HG02973 (cell line): ENCODE results near the gene PARVB.

ENCODE experiments used
- ATAC-seq: cut with Tn5 transposase; IDR thresholded peaks from one replicate; pipeline ENCODE4 v1.9.1; 2021; ENCODE audit warnings: moderate library complexity; ENCODE audit not compliant: unreplicated experiment

Gene PARVB

DNA sequence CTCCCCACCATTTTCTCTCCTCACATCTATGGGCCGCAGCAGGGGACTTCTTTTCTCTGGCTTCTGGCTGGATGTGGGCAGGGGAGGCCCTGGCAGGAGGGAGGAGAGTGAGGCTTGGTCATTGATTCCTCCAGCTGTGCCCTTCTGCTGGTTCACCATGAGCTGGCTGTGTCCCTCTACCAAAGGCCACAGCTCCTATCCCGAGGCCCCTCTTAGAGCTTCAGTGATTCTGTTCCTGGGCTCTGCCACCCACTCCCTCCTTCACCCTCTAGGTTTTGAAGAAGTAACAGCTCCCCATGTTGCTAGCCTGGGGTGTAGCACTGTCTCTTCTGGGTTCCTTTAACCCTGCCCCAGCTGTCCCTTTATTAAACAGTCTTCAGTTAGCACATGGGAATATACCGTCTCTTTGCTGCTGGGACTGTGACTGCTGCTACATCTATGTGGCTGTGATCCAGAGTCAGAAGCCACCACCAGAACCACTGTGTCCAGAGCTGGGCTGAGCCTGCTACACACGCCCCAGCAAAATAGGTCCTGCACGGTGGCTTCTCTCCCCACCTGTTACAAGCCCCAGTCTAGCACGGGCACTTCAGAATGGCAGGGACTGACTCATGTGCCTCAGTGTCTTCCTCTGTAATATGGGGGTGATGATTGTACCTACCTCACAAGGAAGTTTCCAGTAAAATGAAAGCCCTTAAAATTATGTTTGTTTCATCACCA, 156.0 kb downstream of the PARVB start:
- ATAC-seq: no peak

DNA sequence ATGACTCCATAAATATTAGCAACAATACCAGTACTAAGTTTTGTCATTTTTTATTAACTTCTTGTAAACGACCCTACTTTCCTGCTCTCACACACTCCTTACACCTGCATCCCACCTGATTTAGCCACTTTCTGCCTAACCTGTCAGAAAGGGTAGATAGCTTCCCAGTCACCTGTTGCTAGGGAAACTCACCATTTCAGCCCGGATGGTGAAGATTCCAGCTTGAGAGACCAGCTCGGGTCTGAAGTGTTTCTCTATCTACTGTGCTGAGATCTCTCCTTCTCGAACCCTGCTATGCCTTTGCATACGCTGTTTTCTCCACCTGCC, 156.6 kb downstream of the PARVB start, which contains the start of gene PARVG:
Gene PARVG (plus strand): TSS at position 220 of the 327 bp plus-strand sequence. CDS start 2,405 bp downstream, outside the sequence.
- ATAC-seq: peak; percentile 62

DNA sequence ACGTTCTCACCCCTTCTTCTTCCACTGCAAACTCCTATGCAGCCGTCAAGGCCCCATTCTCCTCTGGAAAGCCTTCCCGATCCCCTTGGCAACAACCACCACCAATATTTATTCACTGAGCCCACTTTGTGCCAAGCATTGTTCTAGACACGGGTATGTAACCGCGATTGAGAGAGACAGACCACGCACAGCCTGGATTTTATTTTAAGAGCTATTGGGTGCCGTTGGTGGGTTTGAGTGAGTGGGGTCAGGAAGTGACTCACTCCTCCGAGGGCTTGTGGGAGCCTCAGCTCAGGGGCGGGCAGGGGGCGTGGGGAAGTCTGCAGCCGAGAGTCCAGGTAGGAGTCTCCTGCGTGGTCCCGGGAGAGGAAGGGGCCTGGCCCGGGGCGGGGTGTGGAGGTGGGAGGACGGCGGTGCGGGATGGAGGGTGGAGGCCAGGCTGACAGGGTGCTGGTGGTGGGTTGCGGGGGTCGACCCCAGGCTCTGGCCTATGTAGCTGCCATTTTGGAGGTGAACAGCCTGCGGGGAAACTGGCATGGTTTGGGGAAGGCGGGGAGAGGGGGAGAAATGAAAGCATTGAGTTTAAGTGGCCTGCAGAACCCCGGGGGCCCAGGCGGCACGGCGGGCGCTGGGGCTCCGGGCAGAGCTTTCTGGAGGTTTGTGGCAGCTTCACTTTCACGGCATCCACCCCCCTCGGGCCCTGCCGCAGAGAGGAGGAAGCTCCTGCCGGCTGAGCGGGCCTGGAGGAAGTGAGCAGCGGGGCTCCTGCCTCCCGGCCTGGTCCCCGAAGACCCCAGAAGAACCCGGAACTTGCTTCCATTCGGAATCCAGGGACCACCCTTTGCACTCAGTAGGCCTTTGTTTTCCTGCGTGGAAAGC, 157.2 kb downstream of the PARVB start:
- ATAC-seq: no peak

DNA sequence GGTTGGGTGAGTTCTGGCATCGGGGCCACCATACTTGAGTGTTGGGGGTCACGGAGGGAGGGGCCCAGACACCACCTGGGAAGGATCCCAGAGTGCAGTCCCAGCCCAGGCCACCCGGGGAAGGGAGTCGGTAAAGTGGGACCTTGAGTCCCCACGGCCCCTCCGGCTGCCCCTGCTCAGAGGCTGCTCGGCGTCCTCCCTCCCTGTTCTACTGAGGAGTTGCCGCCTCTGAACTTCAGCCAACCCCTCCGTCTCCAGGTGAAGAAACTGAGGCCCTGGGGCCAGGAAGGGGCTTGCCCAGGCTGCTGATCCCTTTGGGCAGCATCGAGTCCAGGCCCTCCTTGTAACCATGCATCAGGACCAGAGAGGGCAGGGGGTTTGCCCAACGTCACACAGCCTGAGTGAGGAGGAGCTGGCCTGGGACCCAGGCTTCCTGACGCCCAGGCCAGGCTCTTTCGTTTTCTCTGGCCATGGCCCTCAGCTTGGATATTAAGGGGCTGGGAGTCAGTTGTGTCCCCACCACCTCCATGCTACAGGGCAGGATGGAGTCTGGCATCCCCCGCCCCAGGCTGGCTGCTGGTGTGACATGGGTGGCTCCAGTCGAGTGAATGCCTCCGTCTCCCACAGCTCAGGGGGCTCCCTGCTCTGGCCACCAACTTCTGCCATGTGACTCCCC, 157.9 kb downstream of the PARVB start:
- ATAC-seq: no peak

DNA sequence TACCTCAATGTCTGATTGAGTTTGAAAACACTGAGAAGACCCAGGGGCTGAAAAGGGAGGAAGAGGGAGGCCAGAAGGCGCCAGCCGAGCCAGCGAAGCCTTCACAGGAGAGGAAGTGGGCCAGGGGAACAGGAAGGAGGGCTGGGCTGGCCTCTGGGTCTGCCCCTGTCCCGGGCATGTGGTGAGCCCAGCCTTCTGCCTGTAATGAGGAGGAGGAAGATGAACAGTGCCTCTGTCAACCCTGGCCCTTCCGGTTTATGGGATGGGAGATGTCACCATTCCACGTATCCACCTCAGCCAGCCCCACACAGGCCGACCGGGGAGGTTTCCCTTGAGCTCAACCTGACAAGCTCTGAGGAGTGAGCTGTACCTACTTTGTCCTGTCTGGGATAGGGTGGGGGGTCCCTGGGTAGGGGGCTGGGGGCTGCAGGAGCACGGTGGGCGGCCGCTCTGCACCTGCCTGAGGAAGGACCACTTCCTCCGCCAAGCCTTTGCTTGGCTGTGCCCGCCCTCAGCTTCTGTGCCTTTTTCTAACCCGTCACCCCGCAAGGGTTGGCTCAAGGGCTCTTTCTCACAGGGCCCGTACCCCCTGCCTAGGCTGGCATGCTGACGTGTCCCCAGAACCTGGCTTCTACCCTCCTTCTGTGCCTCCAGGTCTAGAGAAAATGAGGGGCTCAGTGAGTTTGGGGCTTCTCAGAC, 158.6 kb downstream of the PARVB start:
- ATAC-seq: no peak

DNA sequence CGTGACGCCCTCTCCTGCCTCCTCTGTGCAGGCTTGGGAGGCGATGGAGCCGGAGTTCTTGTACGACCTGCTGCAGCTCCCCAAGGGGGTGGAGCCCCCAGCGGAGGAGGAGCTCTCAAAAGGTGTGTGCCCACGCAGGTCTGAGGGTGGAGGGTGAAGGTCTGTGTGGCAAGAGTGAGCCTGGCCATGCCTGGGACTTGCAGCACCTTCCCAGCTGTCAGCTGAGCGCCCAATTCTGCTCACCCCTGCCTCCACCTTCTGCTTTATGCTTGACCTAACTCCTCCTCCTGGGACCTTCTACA, 159.1 kb downstream of the PARVB start:
- ATAC-seq: no peak

DNA sequence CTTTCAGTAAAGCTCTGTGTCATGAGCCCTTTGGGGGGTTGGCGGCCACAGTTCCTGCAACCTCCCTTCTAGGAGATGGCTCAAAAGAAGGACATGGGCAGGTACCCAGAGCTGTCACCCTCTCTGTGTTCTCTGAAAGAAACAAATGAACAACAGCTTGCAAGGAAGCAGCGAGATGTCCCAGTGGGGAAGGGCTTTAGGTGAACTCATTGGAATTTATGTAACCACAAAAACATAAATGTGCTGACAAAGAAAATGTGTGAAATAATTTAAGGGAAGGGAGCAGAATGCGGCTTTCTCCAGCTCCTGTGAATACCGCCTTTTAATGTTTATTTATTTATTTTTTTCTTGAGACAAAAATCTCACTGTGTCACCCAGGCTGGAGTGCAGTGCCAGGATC, 159.9 kb downstream of the PARVB start:
- ATAC-seq: no peak

DNA sequence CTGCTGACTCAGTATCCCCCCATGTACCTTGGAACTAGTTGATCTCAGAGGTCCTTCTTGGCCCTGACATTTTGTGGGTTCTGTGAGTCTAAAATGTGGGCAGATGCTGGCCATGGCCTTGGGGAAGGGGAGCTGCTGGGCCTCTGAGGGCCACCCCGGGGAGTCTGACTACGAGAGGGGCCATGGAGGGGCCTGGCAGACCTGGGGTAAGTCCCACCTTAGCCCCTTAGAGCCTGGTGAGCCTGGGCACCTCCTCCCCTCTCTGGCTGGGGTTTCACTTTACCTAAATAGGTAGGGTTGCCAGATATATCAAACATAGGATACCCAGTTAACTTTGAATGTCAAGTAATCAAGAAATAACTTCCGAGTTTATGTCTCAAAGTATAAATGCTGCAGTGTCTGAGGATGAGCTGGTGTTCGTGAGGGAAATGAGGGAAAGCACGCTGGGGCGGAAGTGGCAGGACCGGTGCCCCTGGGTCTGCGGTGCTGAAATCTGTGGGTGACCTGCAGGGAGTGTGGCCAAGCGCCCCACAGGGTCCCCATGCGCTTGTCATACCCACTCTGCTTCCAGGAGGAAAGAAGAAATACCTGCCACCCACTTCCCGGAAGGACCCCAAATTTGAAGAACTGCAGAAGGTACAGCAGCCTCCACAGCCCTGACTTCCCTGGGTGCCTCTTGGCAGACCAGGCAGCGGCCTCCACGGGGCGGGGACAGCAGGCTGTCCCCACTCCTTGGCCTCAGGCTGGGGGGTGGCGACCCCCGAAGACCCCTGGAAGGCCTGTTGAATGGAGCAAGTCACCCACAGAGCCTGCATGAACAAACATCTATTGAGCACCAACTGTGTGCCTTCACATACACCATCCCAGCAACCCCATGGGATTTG, 161.4 kb downstream of the PARVB start:
- no peak for ATAC-seq

DNA sequence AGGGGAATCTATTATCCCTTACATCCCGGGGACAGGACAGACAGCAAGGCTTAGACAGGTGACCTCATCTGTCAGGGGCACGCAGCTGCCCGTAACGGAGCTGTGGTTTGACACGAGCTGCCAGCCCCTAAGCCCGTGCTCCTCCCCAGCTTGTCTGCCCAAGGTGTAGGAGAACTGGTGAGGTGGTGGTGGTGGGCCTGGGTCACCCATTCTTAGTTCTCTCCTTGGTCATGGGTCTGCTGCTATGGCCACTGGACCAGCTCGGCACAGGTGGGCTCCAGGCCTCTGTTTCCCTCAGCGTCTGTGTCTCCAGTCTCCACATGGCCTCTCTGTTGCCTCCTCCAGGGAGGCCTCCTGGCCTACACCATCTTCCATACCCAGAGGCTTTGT, 162.0 kb downstream of the PARVB start:
- ATAC-seq: no peak

DNA sequence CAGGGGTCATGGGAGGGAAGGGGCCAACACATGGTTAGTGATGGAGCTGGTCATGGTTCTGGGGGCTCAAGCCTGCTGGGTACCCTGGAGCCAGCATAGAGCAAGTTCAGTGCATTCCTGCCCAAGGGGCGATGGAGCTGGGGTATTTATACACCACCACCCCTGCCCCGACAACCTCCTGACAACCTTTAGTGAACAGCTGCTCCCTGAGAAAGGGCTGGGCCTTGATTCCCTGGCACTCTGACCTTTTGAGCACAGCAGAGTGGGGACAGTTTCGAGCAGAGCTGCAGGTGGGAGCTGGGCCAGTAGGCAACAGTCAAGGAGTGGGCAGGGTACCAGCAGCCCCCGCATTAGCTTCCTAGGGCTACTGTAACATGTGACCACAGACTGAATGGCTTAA, 162.6 kb downstream of the PARVB start:
- no peak for ATAC-seq

DNA sequence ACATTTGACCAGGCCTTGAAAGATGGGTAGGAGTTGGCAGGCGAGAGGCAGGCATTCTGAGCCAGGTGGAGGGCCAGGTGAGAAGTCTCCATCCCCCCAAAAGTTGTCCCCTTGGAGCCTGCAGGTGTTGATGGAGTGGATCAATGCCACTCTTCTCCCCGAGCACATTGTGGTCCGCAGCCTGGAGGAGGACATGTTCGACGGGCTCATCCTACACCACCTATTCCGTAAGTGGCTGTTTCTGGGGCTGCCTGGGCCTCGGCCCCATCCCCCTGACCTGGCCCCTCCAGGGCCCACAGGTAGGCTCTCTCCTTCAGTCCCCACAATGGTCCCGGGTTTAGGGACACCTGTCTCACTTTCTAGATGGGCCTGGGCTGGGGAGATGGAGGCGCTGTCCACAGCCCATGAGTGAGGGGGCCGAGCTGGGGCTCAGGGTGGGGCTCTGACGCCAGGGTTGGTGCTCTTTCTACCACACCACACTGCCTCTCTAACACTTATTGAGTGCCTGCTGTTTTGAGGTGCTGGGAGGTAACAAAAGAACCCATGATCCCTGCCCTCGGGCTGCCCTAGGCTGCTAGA, 163.6 kb downstream of the PARVB start:
- ATAC-seq: no peak

DNA sequence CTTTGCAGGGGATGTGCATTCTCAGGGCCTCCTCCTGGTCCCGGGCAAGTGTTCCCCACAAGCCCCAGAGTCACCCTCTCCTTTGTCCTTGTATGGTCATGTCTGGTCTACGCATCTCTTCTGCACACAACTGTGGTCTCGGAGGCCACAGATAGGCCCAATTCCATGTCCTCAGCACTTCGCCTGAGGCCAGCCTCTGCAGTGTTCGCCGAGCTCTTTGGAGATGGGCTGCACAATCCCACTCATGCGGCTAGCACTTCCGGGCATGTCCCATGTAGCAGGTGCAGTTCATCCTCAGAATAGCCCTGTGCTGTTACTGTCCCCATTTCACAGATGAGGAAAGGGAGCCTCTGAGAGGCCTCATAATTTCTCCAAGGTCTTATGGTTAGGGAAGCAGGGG, 164.2 kb downstream of the PARVB start:
- ATAC-seq: no peak

DNA sequence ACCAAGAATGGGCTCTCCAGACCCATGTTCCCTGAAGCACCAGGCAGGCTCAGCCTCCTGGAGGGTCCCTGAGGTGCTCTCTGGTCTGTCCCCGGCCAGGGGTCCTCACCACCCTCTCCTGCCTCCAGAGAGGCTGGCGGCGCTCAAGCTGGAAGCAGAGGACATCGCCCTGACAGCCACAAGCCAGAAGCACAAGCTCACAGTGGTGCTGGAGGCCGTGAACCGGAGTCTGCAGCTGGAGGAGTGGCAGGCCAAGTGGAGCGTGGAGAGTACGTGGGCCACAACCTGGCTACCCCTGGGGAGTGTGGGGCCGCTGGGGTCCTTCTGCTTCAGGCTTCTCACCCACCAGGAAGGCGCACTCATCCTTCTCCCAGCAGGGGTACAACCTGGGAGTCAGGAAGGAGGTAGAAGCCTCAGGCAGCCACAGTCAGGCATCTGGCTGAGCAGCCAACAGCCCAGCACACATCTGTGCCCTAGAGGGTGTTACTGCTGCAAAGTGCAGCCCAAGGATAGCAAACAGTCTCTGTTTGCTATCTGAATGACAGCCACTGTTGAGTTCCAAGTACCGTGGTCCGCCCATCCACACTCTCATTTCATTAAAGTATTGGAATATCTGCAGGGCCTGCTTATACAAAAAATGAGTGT, 165.0 kb downstream of the PARVB start:
- ATAC-seq: no peak

DNA sequence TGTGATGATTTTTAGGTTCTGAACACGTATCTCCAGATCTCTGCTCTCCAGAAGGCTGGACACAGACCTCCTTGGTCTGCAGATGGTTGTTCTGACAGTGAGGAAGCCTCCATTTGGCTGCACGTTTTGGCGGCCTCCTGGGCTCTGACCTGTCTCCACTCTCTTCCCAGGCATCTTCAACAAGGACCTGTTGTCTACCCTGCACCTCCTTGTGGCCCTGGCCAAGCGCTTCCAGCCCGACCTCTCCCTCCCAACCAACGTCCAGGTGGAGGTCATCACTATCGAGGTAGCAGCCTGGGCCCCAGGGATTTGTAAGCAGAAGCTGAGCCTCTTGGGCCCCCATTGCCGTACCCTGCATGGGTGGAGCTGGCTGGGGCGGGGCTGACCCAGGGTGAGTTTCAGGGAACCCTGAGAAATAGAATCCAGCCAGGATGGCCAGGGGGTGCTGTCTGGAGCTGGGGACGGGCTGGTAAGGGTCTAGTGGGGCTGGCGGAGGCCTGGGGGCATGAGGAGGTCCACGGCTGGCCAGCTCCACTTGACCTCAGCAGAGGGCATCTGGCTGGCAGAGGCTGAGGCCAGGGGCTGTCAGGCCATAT, 166.4 kb downstream of the PARVB start:
- ATAC-seq: no peak

DNA sequence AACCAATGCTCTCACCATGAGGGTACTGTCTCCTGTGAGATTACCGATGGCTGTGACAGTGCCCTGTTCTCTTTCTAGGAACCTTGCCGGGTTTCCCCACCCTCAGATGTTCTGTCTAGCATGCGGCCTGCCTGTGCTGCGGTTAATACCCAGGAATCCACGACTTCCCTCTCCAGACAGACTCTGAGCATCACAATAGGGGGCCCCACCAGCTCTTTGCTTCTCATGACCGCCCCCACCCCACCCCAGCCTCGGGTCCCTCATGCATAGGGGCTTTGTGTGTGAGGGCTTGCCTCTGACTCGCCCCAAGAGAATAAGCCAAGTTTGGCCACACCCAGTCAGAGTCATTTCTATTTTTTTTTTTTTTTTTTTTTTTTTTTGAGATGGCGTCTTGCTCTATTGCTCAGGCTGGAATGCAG, 166.9 kb downstream of the PARVB start:
- no peak for ATAC-seq

DNA sequence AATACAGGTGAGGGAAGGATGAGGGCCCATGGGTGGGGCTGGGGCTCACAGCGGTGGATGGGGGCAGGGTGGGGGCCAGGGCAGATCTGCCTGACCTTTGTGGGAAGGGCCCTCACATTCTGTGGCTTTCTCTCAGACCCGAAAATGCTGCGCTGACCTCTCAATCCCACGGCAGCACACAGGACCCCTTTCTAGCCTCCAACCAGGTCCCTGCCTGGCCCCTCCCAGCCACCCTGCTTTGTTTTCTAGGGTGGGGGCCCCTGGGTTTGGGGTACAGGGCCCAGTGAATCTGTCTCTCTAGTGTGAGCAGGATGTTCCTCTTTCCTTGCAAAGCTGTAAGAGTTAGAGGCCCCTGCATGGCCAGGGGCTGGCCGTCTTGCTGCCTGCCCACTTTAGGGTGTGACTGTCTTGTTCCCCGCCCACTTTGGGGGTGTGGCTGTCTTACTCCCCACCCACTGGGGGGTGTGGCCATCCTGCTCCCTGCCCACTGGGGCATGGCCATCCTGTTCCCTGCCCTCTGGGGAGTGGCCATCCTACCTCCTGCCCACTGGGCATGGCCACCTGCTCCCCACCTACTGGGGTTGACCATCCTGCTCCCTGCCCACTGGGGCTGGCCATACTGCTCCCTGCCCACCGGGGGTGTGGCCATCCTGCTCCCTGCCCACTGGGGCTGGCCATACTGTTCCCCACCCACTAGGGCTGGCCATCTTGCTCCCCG, 168.2 kb downstream of the PARVB start:
- ATAC-seq: no peak

DNA sequence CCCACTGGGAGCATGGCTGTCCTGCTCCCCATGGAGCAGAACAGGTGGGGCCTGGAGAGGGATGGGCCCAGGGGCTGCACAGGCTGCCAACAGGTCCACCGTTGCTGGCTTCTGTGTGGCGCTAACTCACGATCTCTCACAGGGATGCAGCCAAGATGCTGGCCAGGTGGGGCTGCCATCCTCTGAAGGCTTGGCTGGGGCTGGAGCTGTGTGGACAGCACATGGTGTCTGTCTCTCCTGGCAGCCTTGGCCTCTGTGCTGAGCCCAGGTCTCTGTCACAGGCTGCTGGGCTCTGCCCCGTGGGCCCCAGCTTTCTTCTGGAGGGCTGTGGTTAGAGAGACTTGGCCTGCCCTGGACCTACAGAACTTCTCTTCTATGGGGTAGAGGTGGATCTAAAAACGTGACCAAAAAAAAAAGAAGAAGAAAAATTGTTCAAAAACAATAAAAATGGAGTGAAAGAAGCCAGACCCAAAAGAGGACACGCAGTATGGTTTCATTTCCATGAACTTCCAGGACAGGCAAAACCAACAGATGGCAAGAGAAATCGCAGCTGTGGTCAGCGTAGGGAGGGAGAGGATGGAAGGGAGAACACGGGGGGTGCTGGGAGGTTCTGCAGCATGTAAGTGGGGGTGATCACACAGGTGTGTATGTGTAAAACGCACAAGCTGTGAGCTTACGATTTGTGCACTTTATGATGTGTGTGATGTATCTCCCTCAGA, 168.9 kb downstream of the PARVB start:
- no peak for ATAC-seq

DNA sequence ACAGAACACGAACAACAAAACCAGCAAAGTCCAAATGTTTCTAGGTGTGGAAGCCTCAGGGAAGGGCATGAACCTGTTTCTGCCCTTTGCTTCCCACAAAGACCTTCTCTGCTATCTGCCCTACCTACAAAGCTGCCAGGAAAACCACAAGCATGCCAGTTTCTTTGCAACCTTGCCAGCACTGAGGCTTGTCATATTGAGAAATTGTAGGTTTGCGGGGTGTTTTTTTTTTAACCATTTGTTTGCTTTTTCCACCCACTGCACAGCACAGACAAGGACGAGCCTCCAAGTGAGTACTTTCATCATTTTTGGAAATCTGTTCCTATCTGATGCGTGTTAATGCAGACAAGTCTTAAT, 169.4 kb downstream of the PARVB start:
- no peak for ATAC-seq
